ENCODE measurements around the gene PALM3.

- TF ChIP-seq CTCF (IDR thresholded peaks at IDR 0.05; ENCODE audit: low read length) (no peak), EZH2 (IDR thresholded peaks at IDR 0.05; ENCODE audit: borderline replicate concordance, low read length) (no peak)
Measured at GRCh38 chr19:14081797-14082674, 20.2 kb upstream of the PALM3 start.

Data from OCI-LY1 (cell line).